ENCODE measurements around the gene PKDREJ. TPM values are rescaled to one million over a fixed set of nuclear protein-coding genes. Genes with fewer than 3 reads are reported as not detected.
A peak's percentile ranks its signal among the peaks of the same experiment; 100 is the strongest.

The PKDREJ gene
- total RNA-seq, 1 experiment from 2014 or later: 0.05 TPM

GRCh38 chr22:46260038-46260437 is 3.1 kb downstream of the PKDREJ start:
- peaks cover 2% of the 10 kb centered on the region for H3K9me3 Mint-ChIP-seq (ENCODE audit: low read depth, unreplicated experiment)
- H3K36me3 Mint-ChIP-seq (ENCODE audit: insufficient read depth, unreplicated experiment): no peaks in the 10 kb centered on the region
- H3K4me1 Mint-ChIP-seq (ENCODE audit: low read depth, unreplicated experiment): no peaks in the 10 kb centered on the region
- intact Hi-C loops (cut with micrococcal nuclease; ENCODE audit: unreplicated experiment): loop anchor here (10.0 kb wide), 1 partner anchor 105 kb away; the partner anchor contains the start of gene PPARA
- CTCF ChIA-PET: no interaction called here
- no TSS peak for BruUV-seq (replicated peaks)
- H3K27me3 Mint-ChIP-seq (ENCODE audit: unreplicated experiment): peaks cover 25% of the 10 kb centered on the region
- no peak overlapping the region for H3K27ac Mint-ChIP-seq (ENCODE audit: unreplicated experiment)
- no peak for DNase-seq
- TF ChIP-seq, protein P1, sequence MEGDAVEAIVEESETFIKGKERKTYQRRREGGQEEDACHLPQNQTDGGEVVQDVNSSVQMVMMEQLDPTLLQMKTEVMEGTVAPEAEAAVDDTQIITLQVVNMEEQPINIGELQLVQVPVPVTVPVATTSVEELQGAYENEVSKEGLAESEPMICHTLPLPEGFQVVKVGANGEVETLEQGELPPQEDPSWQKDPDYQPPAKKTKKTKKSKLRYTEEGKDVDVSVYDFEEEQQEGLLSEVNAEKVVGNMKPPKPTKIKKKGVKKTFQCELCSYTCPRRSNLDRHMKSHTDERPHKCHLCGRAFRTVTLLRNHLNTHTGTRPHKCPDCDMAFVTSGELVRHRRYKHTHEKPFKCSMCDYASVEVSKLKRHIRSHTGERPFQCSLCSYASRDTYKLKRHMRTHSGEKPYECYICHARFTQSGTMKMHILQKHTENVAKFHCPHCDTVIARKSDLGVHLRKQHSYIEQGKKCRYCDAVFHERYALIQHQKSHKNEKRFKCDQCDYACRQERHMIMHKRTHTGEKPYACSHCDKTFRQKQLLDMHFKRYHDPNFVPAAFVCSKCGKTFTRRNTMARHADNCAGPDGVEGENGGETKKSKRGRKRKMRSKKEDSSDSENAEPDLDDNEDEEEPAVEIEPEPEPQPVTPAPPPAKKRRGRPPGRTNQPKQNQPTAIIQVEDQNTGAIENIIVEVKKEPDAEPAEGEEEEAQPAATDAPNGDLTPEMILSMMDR (IDR thresholded peaks at IDR 0.05; ENCODE audit: unreplicated experiment): no peak
- no peak overlapping the region for H3K4me3 Mint-ChIP-seq (ENCODE audit: low read depth, unreplicated experiment)

DNA sequence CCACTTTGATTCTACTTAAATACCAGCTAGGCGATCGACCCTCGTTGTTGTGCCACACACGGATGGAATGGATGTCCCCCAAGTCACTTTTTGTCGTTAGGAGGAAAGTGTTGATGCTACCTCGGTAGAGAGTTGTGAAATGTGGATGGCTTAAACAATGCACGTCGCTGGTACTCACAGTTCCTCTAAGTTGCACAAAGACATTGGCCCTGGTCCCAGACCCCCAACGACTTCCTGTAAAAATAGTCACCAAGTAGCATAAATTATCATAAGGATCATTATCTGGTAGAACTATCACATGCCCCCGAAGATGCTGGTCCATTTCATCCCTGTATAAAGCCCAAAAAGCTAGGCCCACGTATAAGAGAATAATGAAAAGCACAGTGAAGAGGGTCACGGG is 3.8 kb downstream of the PKDREJ start:
- H3K9me3 Mint-ChIP-seq (ENCODE audit: low read depth, unreplicated experiment): no peaks in the 10 kb centered on the region
- no peaks in the 10 kb centered on the region for H3K4me1 Mint-ChIP-seq (ENCODE audit: low read depth, unreplicated experiment)
- no TSS peak for BruUV-seq (replicated peaks)
- peaks cover 25% of the 10 kb centered on the region for H3K27me3 Mint-ChIP-seq (ENCODE audit: unreplicated experiment)
- TF ChIP-seq, protein P1 (IDR thresholded peaks at IDR 0.05; ENCODE audit: unreplicated experiment): no peak
- peaks cover 2% of the 10 kb centered on the region for H3K36me3 Mint-ChIP-seq (ENCODE audit: insufficient read depth, unreplicated experiment)
- CTCF ChIA-PET: no interaction called here
- no peak overlapping the region for H3K27ac Mint-ChIP-seq (ENCODE audit: unreplicated experiment)
- no peak overlapping the region for H3K4me3 Mint-ChIP-seq (ENCODE audit: low read depth, unreplicated experiment)
- intact Hi-C loops (cut with micrococcal nuclease; ENCODE audit: unreplicated experiment): loop anchor here (10.0 kb wide), 1 partner anchor 65 kb away; no protein-coding TSS in a partner anchor
- DNase-seq: no peak

DNA sequence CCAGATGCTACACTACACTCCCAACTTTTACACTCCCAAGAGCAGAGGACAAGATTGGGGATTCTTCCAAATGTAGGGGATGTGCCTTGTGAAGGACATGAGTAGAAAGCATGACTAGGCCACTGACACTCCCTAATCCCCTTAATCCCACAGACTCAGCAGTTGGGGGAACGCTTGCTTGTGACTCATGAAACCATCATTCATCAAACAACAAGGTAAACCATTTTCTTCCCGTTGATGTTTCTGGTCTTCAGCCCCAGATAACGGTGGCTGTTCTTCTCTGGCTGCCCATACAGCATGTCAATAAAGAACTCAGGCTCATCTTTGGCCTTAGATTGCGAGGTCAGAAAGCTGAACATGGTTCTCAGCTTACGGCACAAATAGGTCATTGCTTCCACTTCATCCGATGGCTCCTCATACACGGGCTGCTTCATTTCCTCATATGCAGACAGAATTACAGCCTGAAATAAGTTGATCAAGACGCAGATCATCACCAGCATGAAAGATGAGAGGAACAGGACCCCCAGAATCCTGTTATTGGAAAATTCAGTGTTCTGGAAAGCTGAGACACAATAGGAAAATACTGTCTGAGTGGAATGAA is 6.7 kb downstream of the PKDREJ start:
- intact Hi-C loops (cut with micrococcal nuclease; ENCODE audit: unreplicated experiment): loop anchor here (10.0 kb wide), 1 partner anchor 62 kb away; no protein-coding TSS in a partner anchor
- no TSS peak for BruUV-seq (replicated peaks)
- Mint-ChIP-seq H3K9me3 (ENCODE audit: low read depth, unreplicated experiment) (no peaks in the 10 kb centered on the region), H3K4me3 (ENCODE audit: low read depth, unreplicated experiment) (no peak overlapping the region), H3K36me3 (ENCODE audit: insufficient read depth, unreplicated experiment) (peaks cover 9% of the 10 kb centered on the region), H3K4me1 (ENCODE audit: low read depth, unreplicated experiment) (peaks cover 5% of the 10 kb centered on the region), H3K27me3 (ENCODE audit: unreplicated experiment) (peaks cover 19% of the 10 kb centered on the region), H3K27ac (ENCODE audit: unreplicated experiment) (no peak overlapping the region)
- no peak for DNase-seq
- TF ChIP-seq, protein P1 (IDR thresholded peaks at IDR 0.05; ENCODE audit: unreplicated experiment): no peak
- CTCF ChIA-PET: no interaction called here

DNA sequence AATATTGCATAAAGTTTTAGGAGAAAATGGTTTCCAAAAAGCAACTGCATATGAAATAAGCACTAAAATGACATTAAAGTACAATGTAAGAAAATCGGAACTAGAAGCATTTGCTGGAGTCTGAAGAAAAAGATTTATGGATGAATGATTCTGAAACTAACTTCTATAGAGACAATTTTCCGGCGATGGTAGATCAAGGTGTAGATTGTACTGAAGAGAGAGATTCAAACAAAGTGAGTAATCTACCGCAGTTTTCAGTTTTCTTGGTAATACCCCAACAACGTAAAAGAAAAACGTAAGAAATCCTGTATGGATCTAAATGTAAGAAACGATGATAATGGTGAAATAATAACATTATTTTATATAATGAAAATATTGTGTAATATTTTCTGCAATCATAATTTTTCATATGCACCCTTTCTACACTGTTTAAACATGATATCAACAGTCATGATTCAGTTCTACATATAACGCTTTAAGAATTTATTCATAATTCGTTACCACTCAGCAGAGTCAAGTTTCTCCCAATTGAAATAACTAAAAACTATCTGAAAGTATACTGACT is 11.2 kb downstream of the PKDREJ start:
- Mint-ChIP-seq H3K27me3 (ENCODE audit: unreplicated experiment) (no peaks in the 10 kb centered on the region), H3K9me3 (ENCODE audit: low read depth, unreplicated experiment) (no peaks in the 10 kb centered on the region), H3K4me1 (ENCODE audit: low read depth, unreplicated experiment) (peaks cover 11% of the 10 kb centered on the region), H3K4me3 (ENCODE audit: low read depth, unreplicated experiment) (peak overlapping the region; percentile 99), H3K27ac (ENCODE audit: unreplicated experiment) (no peak overlapping the region), H3K36me3 (ENCODE audit: insufficient read depth, unreplicated experiment) (peaks cover 40% of the 10 kb centered on the region)
- DNase-seq: no peak
- intact Hi-C loops (cut with micrococcal nuclease; ENCODE audit: unreplicated experiment): loop anchor here (10.0 kb wide), 1 partner anchor 57 kb away; no protein-coding TSS in a partner anchor
- TF ChIP-seq, protein P1 (IDR thresholded peaks at IDR 0.05; ENCODE audit: unreplicated experiment): no peak
- TSS peak; percentile 47 for BruUV-seq (replicated peaks)
- CTCF ChIA-PET: no interaction called here

Data from Calu3 (cell line).